GOT3 (cell line): Measurements from ENCODE around the gene TSC22D4.
"Not testable (repeated sequence)": the region's sequence is repeated elsewhere in the genome, so short reads cannot be mapped to it uniquely, and the experiment has no call there.

Experiments
- DNase-seq: peaks from one replicate; lab custom pipeline; 2025; ENCODE audit warnings: mixed read lengths; lab: John Stamatoyannopoulos, UW

TSC22D4 gene

GRCh38 chr7:100472854-100473499 lies 6.0 kb downstream of the TSC22D4 start:
- no peak for DNase-seq

- no peak for DNase-seq
These were observed 6.7 kb downstream of the TSC22D4 start for GRCh38 chr7:100472121-100472851.

GRCh38 chr7:100471021-100471420 lies 8.0 kb downstream of the TSC22D4 start:
- no peak for DNase-seq

- DNase-seq, result peak; percentile 47
These were observed 9.6 kb downstream of the TSC22D4 start for GRCh38 chr7:100469227-100470044.

GRCh38 chr7:100467638-100468373 lies 11.2 kb downstream of the TSC22D4 start:
- DNase-seq, result no peak

GRCh38 chr7:100466653-100467605 lies 12.1 kb downstream of the TSC22D4 start:
- no peak for DNase-seq

- DNase-seq, result peak; percentile 14
These were observed 13.2 kb downstream of the TSC22D4 start for GRCh38 chr7:100465702-100466311.

GRCh38 chr7:100465299-100465698 lies 13.7 kb downstream of the TSC22D4 start:
- DNase-seq, result no peak

- no peak for DNase-seq
These were observed 14.2 kb downstream of the TSC22D4 start for GRCh38 chr7:100464791-100465190.

- DNase-seq, result no peak
These were observed 14.8 kb downstream of the TSC22D4 start, which contains the start of gene SPACDR for GRCh38 chr7:100464210-100464660. Gene SPACDR (minus strand): TSS chr7:100464260. CDS start chr7:100464025, 235 bp downstream.

GRCh38 chr7:100457033-100457432 lies 22.0 kb downstream of the TSC22D4 start:
- no peak for DNase-seq

GRCh38 chr7:100456562-100456961 lies 22.5 kb downstream of the TSC22D4 start:
- no peak for DNase-seq

GRCh38 chr7:100455206-100455605 lies 23.8 kb downstream of the TSC22D4 start:
- no peak for DNase-seq

- DNase-seq, result not testable (repeated sequence)
These were observed 25.2 kb downstream of the TSC22D4 start for GRCh38 chr7:100453854-100454253.

GRCh38 chr7:100452513-100452912 lies 26.5 kb downstream of the TSC22D4 start:
- no peak for DNase-seq

GRCh38 chr7:100449190-100449795 lies 29.7 kb downstream of the TSC22D4 start:
- DNase-seq, result no peak

- not testable (repeated sequence) for DNase-seq
These were observed 31.7 kb downstream of the TSC22D4 start for GRCh38 chr7:100447363-100447762.

- DNase-seq, result no peak
These were observed 33.0 kb downstream of the TSC22D4 start for GRCh38 chr7:100446040-100446439.
